Measurements from ENCODE around the gene ANKRD62. TPM values are rescaled to one million over a fixed set of nuclear protein-coding genes. Genes with fewer than 3 reads are reported as not detected.

Gene ANKRD62
- total and polyA plus RNA-seq, 3 experiments from 2014 or later: not detected

DNA sequence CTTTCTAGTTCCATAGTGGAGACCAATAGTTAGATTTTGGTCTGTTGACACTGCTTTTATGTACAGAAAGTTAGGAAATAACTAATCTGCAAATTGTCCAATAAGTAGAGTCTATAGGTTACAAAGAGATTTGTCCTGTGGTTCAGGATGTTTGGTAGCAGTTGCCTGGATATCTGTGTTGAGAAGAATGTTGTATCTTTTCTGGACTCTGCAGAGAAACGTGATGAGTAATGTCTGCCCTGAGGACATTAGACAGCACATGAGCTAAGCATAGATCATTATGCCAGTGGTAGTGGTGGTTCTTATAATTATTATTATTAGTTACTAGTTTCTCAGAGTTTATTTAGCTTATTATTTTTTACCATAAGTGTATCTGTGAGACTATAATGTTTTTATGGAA lies 65.8 kb downstream of the ANKRD62 start:
- no peak for DNase-seq
- ChIA-PET CTCF (no interaction called here), POLR2A (no interaction called here)
- no peaks in the 10 kb centered on the region for H3K27me3 Mint-ChIP-seq
- no peaks in the 10 kb centered on the region for H3K36me3 Mint-ChIP-seq
- no peak overlapping the region for H3K27ac ChIP-seq (ENCODE audit: low read depth, low read length)
- no peak overlapping the region for H3K4me3 ChIP-seq (ENCODE audit: low read length)
- no peak overlapping the region for H3K27ac Mint-ChIP-seq
- H3K4me1 ChIP-seq (ENCODE audit: insufficient read depth, low read length): no peaks in the 10 kb centered on the region
- peaks cover 0 to 4% (median 0%) of the 10 kb centered on the region in 5 donors for H3K9me3 Mint-ChIP-seq
- H3K4me3 Mint-ChIP-seq: no peak overlapping the region
- H3K27me3 ChIP-seq (ENCODE audit: insufficient read depth, low read length, poor library complexity, severe bottlenecking): no peaks in the 10 kb centered on the region
- no peaks in the 10 kb centered on the region for H3K36me3 ChIP-seq (ENCODE audit: insufficient read depth, low read length)
- H3K9me3 ChIP-seq (ENCODE audit: low read length): no peaks in the 10 kb centered on the region
- H3K4me1 Mint-ChIP-seq: no peaks in the 10 kb centered on the region

DNA sequence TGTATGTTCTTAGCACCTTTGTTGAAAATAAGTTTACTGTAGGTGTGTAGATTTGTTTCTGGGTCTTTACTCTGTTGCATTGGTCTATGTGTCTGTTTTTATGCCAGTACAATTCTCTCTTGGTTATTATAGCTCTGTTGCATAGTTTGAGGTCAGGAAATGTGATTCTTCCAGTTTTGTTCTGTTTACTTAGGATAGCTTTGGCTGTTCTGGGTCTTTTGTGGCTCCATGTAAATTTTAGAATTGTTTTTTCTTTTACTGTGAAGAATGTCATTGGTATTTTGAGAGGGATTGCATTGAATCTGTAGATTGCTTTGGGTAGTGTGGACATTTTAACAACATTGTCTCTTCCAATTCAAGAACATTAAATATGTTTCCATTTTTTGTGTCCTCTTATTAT lies 69.1 kb downstream of the ANKRD62 start:
- Histone ChIP-seq H3K27ac (ENCODE audit: low read depth, low read length) (no peak overlapping the region), H3K4me1 (ENCODE audit: insufficient read depth, low read length) (no peaks in the 10 kb centered on the region), H3K36me3 (ENCODE audit: insufficient read depth, low read length) (no peaks in the 10 kb centered on the region), H3K27me3 (ENCODE audit: insufficient read depth, low read length, poor library complexity, severe bottlenecking) (no peaks in the 10 kb centered on the region), H3K9me3 (ENCODE audit: low read length) (no peaks in the 10 kb centered on the region), H3K4me3 (ENCODE audit: low read length) (no peak overlapping the region)
- no peak for DNase-seq
- ChIA-PET CTCF (no interaction called here), POLR2A (no interaction called here)
- no peak overlapping the region for H3K4me3 Mint-ChIP-seq
- H3K9me3 Mint-ChIP-seq: peaks cover 2 to 11% (median 8%) of the 10 kb centered on the region in 5 donors
- H3K36me3 Mint-ChIP-seq: no peaks in the 10 kb centered on the region
- H3K4me1 Mint-ChIP-seq: no peaks in the 10 kb centered on the region
- peaks cover 0 to 8% of the 10 kb centered on the region in 2 donors for H3K27me3 Mint-ChIP-seq
- H3K27ac Mint-ChIP-seq: no peak overlapping the region

DNA sequence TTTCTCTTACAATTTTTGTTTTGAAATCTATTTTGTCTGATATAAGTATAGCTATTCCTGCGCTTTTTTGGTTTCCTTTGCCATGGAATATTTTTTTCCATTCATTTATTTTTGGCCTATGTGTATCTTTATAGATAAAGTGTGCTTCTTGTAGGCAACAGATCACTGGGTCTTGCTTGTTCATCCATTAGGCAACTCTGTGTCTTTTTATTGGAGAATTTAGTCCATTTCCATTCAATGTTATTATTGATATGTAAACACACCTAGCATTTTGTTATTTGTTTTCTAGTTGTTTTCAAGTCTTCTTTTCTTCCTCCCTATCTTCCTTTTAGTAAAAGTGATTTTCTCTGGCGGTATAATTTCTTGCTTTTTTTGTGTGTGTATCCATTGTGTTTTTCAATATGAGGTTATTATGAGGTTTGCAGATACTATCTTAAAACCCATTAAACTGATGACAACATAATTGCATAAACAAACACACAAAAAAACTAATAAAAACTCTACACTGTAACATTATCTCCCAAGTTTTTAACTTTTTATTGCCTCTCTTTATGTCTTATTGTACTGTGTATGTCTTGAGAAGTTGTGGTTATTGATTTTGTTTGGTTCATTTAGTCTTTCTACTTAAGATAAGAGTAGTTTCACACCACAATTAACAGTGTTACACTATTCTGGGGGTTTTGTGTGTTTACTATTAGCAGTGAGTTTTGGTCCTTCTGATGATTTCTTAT lies 71.6 kb downstream of the ANKRD62 start:
- peaks cover 2 to 8% of the 10 kb centered on the region in 2 donors for H3K27me3 Mint-ChIP-seq
- CTCF ChIA-PET: no interaction called here
- no peaks in the 10 kb centered on the region for H3K4me1 ChIP-seq (ENCODE audit: insufficient read depth, low read length)
- H3K27ac ChIP-seq (ENCODE audit: low read depth, low read length): no peak overlapping the region
- no peak overlapping the region for H3K4me3 Mint-ChIP-seq
- no peak for DNase-seq
- no peaks in the 10 kb centered on the region for H3K4me1 Mint-ChIP-seq
- no peaks in the 10 kb centered on the region for H3K9me3 ChIP-seq (ENCODE audit: low read length)
- H3K9me3 Mint-ChIP-seq: peaks cover 9 to 12% (median 11%) of the 10 kb centered on the region in 5 donors
- POLR2A ChIA-PET: no interaction called here
- H3K27ac Mint-ChIP-seq: no peak overlapping the region
- no peak overlapping the region for H3K4me3 ChIP-seq (ENCODE audit: low read length)
- H3K36me3 ChIP-seq (ENCODE audit: insufficient read depth, low read length): no peaks in the 10 kb centered on the region
- no peaks in the 10 kb centered on the region for H3K27me3 ChIP-seq (ENCODE audit: insufficient read depth, low read length, poor library complexity, severe bottlenecking)
- no peaks in the 10 kb centered on the region for H3K36me3 Mint-ChIP-seq

Other genes starting within 250 kb of the ANKRD62 start
- 10 to 100 TPM; 24.5 to 24.9 TPM for gene CHMP1B, start 242.4 kb upstream of the ANKRD62 start, total RNA-seq
- 55.2 TPM for gene CHMP1B, start 242.4 kb upstream of the ANKRD62 start, polyA plus RNA-seq
- gene MPPE1, start 185.5 kb upstream of the ANKRD62 start, total RNA-seq: 10 to 100 TPM; 32.3 to 37.7 TPM
- 44.0 TPM for gene MPPE1, start 185.5 kb upstream of the ANKRD62 start, polyA plus RNA-seq
- gene IMPA2, start 112.3 kb upstream of the ANKRD62 start, total RNA-seq: 10 to 100 TPM; 13.3 to 14.0 TPM
- gene IMPA2, start 112.3 kb upstream of the ANKRD62 start, polyA plus RNA-seq: 6.2 TPM
- not detected for gene CIDEA, start 160.5 kb downstream of the ANKRD62 start, total RNA-seq
- gene CIDEA, start 160.5 kb downstream of the ANKRD62 start, polyA plus RNA-seq: not detected
- gene TUBB6, start 214.4 kb downstream of the ANKRD62 start, total RNA-seq: 1 to 10 TPM; 8.8 to 9.1 TPM
- gene TUBB6, start 214.4 kb downstream of the ANKRD62 start, polyA plus RNA-seq: 0.77 TPM